A549 treated with Mapracorat at 1 μM for 4 hours (cell line): Measurements from ENCODE around the gene SSBP1. TPM values are rescaled to one million over a fixed set of nuclear protein-coding genes. Genes with fewer than 3 reads are reported as not detected.

Experiments
- total RNA-seq: library from RNA; stranded (reverse); fragments of 200-300 nt; extraction: Qiagen RNA extraction; gene quantifications from 5 replicates; pipeline ENCODE4 v1.2.3, GENCODE V29; 2022

Gene SSBP1, protein sequence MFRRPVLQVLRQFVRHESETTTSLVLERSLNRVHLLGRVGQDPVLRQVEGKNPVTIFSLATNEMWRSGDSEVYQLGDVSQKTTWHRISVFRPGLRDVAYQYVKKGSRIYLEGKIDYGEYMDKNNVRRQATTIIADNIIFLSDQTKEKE
- 270 to 355 TPM (median 288 TPM) in 5 replicates for total RNA-seq

DNA sequence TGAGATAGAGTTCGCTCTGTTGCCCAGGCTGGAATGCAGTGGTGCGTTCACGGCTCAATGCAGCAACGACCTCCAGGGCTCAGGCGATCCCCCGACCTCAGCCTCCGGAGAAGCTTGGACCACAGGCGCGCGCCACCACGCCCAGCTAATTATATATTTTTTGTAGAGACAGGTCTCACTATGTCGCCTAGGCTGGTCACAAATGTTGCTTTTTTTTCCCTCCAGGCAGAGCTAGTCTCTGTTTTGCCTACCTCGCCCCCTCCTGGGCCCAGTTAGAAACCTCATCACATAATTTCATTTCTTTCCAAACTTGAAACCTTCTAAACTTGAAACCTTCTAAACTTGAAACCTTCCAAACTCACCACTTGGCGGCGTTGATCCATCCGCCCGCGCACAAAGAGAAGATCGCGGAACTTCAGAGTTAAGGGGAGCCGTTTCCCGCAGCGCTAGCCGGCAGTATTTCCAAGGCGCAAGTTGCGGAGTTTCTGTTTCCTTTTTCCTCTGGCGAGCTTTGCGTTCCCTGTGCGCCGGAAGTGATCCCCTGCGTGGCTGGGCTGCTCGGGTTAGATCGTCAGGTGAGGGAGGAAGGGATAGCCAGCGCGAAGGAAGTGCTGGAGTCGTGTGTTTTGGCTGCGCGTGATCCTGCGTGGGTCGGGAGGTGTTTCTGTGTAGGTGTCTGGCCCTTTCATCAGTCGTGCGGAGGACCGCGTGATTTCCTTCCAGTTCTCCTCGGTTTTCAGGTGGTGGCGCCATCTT lies at the start of gene SSBP1:
Gene SSBP1 (plus strand): TSS at position 523 of the 756 bp plus-strand sequence. CDS start 809 bp downstream, outside the sequence.

GRCh38 chr7:141702047-141702567 lies 36.1 kb upstream of the SSBP1 start, which contains the start of gene DENND11:
Gene DENND11 (minus strand): TSS chr7:141702166. CDS start chr7:141702153, 13 bp downstream.

GRCh38 chr7:141708351-141708750 lies 29.8 kb upstream of the SSBP1 start, which contains the start of gene WEE2:
Gene WEE2 (plus strand): TSS chr7:141708353. CDS start chr7:141708759, 406 bp downstream.

DNA sequence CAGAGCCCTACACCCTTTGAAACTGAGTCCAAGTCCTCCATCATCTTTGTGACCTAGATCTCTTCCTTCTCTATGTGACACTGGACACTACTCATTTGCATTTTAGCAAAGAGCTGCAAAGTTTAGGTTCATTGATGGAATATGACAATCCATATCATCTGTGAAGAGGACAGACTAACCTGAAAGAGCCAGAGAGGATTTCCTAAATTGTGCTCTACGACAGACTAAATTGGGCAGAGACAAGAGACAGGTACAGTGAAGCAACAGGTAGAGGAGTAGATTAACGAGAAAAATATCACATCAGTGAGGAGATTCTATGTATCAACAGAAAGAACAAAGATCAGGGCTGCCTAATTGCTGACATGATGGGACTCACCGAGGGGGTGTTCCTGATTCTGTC lies 25.6 kb downstream of the SSBP1 start, which contains the start of gene TAS2R3:
Gene TAS2R3 (plus strand): TSS at position 301 of the 400 bp plus-strand sequence. CDS start 62 bp downstream, at position 363.

DNA sequence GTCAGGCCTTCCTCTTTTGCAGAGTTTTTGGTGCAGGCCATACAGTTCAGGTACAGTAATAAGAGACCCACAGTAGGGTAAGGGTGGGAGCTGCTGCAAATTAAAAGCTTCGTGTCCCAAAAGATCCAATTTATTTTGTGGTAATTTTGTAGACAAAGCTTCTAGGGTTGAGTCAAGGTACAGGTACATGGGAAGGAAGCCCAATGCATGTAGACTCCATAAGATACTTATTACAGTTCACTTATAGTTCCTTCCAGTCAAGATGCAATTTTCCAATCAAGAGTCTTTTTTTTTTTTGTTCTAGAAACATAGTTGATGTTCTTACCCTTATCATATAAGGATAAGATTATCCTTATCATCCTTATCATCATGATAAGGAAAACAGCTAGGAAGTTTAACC lies 38.2 kb downstream of the SSBP1 start, which contains the start of gene TAS2R4:
Gene TAS2R4 (plus strand): TSS at position 301 of the 400 bp plus-strand sequence. CDS start 1,815 bp downstream, outside the sequence.

GRCh38 chr7:141789917-141790316 lies 51.8 kb downstream of the SSBP1 start, which contains the start of gene TAS2R5:
Gene TAS2R5 (plus strand): TSS chr7:141790217. CDS start chr7:141790362, 145 bp downstream.

Other genes starting within 250 kb of the SSBP1 start
- gene AGK, start 186.9 kb upstream of the SSBP1 start, total RNA-seq: 25.9 to 36.7 TPM (median 28.4 TPM) in 5 replicates
- 4.7 to 6.2 TPM (median 5.9 TPM) in 5 replicates for gene DENND11, start 36.2 kb upstream of the SSBP1 start, total RNA-seq
- not detected in 5 replicates for gene WEE2, start 30.0 kb upstream of the SSBP1 start, total RNA-seq
- gene TAS2R3, start 25.7 kb downstream of the SSBP1 start, total RNA-seq: not detected in 5 replicates
- 0.07 to 0.16 TPM (median 0.14 TPM) in 5 replicates for gene TAS2R4, start 38.3 kb downstream of the SSBP1 start, total RNA-seq
- 0.31 to 0.45 TPM (median 0.36 TPM) in 5 replicates for gene TAS2R5, start 51.9 kb downstream of the SSBP1 start, total RNA-seq
- gene PRSS37, start 103.1 kb downstream of the SSBP1 start, total RNA-seq: not detected in 5 replicates
- gene OR9A4, start 178.0 kb downstream of the SSBP1 start, total RNA-seq: not detected in 5 replicates
- not detected in 5 replicates for gene CLEC5A, start 208.6 kb downstream of the SSBP1 start, total RNA-seq
- not detected in 5 replicates for gene TAS2R38, start 235.4 kb downstream of the SSBP1 start, total RNA-seq